ENCODE data around the gene GOLGA2.

Gene GOLGA2

GRCh38 chr9:128296340-128297220 is 20.8 kb upstream of the GOLGA2 start:
- Histone ChIP-seq H4K20me1 (ENCODE audit: low read depth, low read length) (no peaks in the 10 kb centered on the region), H3K79me2 (ENCODE audit: insufficient read depth, low read length) (no peaks in the 10 kb centered on the region), H3K9me3 (ENCODE audit: insufficient read depth, low read length) (no peaks in the 10 kb centered on the region), H3K9ac (ENCODE audit: low read length) (no peak overlapping the region), H3K4me2 (ENCODE audit: low read depth, low read length, poor library complexity, severe bottlenecking) (no peak overlapping the region), H3F3A (ENCODE audit: insufficient read depth) (no peaks in the 10 kb centered on the region), H3K36me3 (ENCODE audit: low read length) (no peaks in the 10 kb centered on the region), H3K27ac (ENCODE audit: low read depth, low read length) (no peak overlapping the region), H3K27me3 (ENCODE audit: low read length) (no peaks in the 10 kb centered on the region), H3K9me2 (replicated peaks; ENCODE audit: insufficient read depth, low read length) (no peaks in the 10 kb centered on the region), H3K4me3 (ENCODE audit: insufficient read depth, low read length, poor library complexity, severe bottlenecking) (no peak overlapping the region), H2AFZ (ENCODE audit: low read depth, low read length, severe bottlenecking) (no peak overlapping the region)
- no peak for TF ChIP-seq EZH2phosphoT487 (conservative IDR thresholded peaks at IDR 0.05; ENCODE audit: low read length)
- TF ChIP-seq CTCF (IDR thresholded peaks at IDR 0.05; ENCODE audit: insufficient read depth, low read length, poor library complexity, severe bottlenecking): no peak

- Histone ChIP-seq H3K9me2 (replicated peaks; ENCODE audit: insufficient read depth, low read length) (no peaks in the 10 kb centered on the region), H3K4me2 (ENCODE audit: low read depth, low read length, poor library complexity, severe bottlenecking) (no peak overlapping the region), H3K27me3 (ENCODE audit: low read length) (no peaks in the 10 kb centered on the region), H3K36me3 (ENCODE audit: low read length) (no peaks in the 10 kb centered on the region), H3F3A (ENCODE audit: insufficient read depth) (no peaks in the 10 kb centered on the region), H3K27ac (ENCODE audit: low read depth, low read length) (no peak overlapping the region), H3K9ac (ENCODE audit: low read length) (no peak overlapping the region), H2AFZ (ENCODE audit: low read depth, low read length, severe bottlenecking) (no peak overlapping the region), H3K79me2 (ENCODE audit: insufficient read depth, low read length) (no peaks in the 10 kb centered on the region), H4K20me1 (ENCODE audit: low read depth, low read length) (no peaks in the 10 kb centered on the region), H3K4me3 (ENCODE audit: insufficient read depth, low read length, poor library complexity, severe bottlenecking) (no peak overlapping the region), H3K9me3 (ENCODE audit: insufficient read depth, low read length) (no peaks in the 10 kb centered on the region)
- no peak for TF ChIP-seq EZH2phosphoT487 (conservative IDR thresholded peaks at IDR 0.05; ENCODE audit: low read length)
- no peak for TF ChIP-seq CTCF (IDR thresholded peaks at IDR 0.05; ENCODE audit: insufficient read depth, low read length, poor library complexity, severe bottlenecking)
Observed at GRCh38 chr9:128294142-128294541, 18.3 kb upstream of the GOLGA2 start.

- Histone ChIP-seq H2AFZ (ENCODE audit: low read depth, low read length, severe bottlenecking) (no peak overlapping the region), H3K36me3 (ENCODE audit: low read length) (no peaks in the 10 kb centered on the region), H3K27ac (ENCODE audit: low read depth, low read length) (no peak overlapping the region), H3K27me3 (ENCODE audit: low read length) (no peaks in the 10 kb centered on the region), H3F3A (ENCODE audit: insufficient read depth) (no peaks in the 10 kb centered on the region), H3K4me3 (ENCODE audit: insufficient read depth, low read length, poor library complexity, severe bottlenecking) (no peak overlapping the region), H3K4me2 (ENCODE audit: low read depth, low read length, poor library complexity, severe bottlenecking) (no peak overlapping the region), H3K9ac (ENCODE audit: low read length) (no peak overlapping the region), H4K20me1 (ENCODE audit: low read depth, low read length) (no peaks in the 10 kb centered on the region), H3K9me3 (ENCODE audit: insufficient read depth, low read length) (no peaks in the 10 kb centered on the region), H3K9me2 (replicated peaks; ENCODE audit: insufficient read depth, low read length) (no peaks in the 10 kb centered on the region), H3K79me2 (ENCODE audit: insufficient read depth, low read length) (no peaks in the 10 kb centered on the region)
- TF ChIP-seq EZH2phosphoT487 (conservative IDR thresholded peaks at IDR 0.05; ENCODE audit: low read length) (no peak), CTCF (IDR thresholded peaks at IDR 0.05; ENCODE audit: insufficient read depth, low read length, poor library complexity, severe bottlenecking) (no peak)
Observed at GRCh38 chr9:128293091-128293490, 17.3 kb upstream of the GOLGA2 start.

Data from SU-DHL-6 (cell line).